HG03442 (cell line): ENCODE data around the gene LIN9.
"Not testable (repeated sequence)": the region's sequence is repeated elsewhere in the genome, so short reads cannot be mapped to it uniquely, and the experiment has no call there.

Experiments used
- ATAC-seq: cut with Tn5 transposase; IDR thresholded peaks from one replicate; pipeline ENCODE4 v1.9.1; 2021; ENCODE audit warnings: mild to moderate bottlenecking, moderate library complexity; ENCODE audit not compliant: unreplicated experiment

Gene LIN9

DNA sequence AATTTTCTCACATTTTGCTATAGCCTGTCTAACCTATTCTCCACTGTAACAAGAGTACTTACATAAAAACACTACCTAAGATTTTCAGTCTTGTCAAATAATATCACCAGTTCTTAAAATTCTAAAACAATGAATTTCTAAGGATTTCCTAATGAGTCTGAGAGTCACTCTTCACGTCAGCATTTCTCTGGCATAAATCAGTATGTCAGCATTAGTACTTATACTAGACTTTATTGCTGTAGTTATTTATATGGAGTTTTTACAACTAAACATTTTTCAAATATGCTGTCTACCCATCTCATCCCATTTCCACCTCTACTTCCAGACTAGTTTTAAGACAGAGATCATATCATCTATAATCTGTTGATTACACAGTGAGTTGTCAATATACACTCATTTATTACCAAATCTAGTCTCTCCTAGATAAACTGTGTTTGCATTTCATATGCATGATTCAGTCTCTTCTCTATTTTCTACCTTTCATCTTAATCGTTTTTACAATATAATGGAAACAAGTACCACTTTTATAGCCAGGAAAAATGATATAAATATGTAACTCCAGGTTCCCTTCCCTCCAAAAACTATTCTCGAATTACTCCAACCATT is 32.8 kb downstream of the LIN9 start:
- ATAC-seq, result no peak

DNA sequence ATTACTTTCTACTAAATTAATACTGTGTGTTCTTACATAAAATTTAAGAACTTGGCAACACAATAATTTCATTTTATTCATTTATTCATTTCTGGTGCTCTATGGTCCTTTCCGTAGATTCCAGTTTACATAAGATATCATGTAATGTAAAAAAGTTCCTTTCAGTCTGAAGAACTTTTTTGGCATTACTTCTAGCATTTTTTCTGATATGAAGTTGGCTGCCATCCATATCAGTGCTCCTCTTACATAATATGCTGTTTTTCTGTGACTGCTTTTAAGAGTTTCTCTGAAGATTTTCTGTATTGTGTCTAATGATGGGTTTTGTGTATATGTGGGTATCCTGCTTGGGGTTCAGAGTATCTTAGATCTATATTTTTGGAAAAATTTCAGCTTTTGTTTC is 34.8 kb downstream of the LIN9 start:
- no peak for ATAC-seq

DNA sequence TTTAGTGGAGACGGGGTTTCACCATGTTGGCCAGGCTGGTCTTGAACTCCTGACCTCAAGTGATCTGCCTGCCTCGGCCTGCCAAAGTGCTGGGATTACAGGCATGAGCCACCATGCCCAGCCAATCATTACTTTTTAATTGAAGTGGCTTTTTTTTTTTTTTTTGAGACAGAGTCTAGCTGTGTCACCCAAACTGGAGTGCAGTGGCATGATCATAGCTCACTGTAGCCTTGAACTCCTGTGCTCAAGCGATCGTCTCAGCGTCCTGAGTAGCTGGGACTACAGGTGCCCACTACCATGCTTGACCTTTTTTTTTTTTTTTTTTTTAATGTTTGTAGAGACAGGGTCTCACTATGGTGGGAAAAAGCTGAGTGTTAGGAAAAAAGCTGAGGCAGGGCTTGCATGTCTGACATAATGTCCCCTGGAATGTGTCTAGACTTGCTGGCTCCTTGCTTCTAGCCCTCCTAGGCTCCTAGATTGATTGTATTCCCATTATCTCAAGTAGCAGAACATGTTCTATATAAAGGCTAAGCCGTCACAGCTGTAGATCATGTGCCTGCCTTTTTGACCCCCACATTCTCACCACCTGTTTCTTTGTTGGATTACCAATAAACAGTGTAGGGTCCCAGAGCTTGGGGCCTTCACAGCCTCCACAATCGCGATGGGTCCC is 36.6 kb downstream of the LIN9 start:
- ATAC-seq, result not testable (repeated sequence)

- ATAC-seq, result no peak
Observed at GRCh38 chr1:226268421-226269124, 40.4 kb downstream of the LIN9 start.

- no peak for ATAC-seq
Observed at GRCh38 chr1:226261818-226262217, 47.1 kb downstream of the LIN9 start.

DNA sequence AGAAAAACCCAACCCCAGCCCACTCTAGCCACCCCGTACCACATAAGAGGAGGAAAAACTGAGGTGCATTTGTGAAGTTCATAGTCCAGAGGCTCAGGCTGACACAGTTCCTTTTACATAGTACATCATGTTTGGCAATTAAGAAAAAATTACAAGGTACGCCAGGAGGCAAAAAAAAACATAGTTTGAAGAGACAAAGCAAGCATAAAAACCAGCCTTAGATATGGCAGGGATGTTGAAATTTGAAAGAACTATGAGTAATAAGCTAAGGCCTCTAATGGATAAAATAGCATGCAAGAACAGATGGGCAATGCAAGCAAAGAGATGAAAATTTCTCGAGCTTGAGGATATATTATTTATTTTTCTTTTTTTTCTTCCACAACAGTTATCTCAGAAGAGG is 53.6 kb downstream of the LIN9 start:
- ATAC-seq, result no peak

- no peak for ATAC-seq
Observed at GRCh38 chr1:226253933-226254332, 55.0 kb downstream of the LIN9 start.

DNA sequence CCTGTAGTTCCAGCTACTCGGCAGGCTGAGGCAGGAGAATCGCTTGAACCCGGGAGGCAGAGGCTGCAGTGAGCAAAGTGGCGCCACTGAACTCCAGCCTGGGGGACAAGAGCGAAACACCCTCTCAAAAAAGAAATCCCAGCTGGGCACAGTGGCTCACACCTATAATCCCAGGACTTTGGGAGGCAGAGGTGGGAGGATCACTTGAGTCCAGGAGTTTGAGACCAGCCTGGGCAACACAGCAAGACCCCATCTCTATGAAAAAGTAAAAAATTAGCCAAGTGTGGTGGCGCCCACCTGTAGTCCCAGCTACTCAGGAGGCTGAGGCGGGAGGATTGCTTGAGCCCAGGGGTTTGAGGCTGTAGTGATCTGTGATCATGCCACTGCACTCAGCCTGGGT is 56.1 kb downstream of the LIN9 start:
- ATAC-seq, result not testable (repeated sequence)

GRCh38 chr1:226250511-226250910 is 58.5 kb downstream of the LIN9 start:
- ATAC-seq, result no peak

DNA sequence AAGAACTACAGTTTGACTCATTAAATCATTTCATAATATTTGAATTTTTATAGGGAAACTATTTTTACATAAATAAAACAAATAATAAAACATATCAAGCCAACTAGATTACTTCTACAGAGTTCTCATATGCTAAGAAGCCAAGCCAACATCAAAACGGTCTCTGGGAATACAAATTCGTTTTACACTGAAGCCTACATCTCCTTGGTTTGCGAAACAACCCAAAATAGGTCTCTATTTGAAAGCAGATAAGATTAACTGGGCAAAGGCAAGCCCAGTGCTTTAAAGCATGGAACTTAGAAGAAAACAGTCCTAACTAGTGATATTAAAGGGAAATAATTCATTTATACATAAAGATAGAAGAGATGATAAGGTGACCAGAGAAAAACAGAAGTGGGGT is 60.2 kb downstream of the LIN9 start:
- no peak for ATAC-seq

GRCh38 chr1:226248091-226248490 is 60.9 kb downstream of the LIN9 start:
- no peak for ATAC-seq

DNA sequence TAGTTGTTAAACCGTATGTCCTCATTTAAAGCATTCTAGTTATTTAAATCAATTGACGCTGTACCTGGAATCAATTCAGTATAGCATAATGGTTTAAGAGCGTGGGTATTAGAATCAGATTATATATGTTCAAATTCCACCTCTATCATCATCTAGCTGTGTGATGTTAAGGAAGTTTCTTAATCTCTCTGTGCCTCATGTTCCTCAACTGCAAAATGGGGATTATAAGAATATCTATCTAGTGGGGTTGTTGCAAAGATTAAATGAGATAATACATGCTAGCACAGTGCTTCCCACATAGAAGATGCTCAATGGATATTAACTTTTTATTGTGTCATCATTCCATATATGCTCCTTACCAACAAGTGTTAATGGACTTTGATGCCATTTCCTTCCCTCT is 69.5 kb downstream of the LIN9 start:
- ATAC-seq, result no peak

GRCh38 chr1:226236826-226237225 is 72.1 kb downstream of the LIN9 start:
- ATAC-seq, result no peak

GRCh38 chr1:226233806-226234205 is 75.2 kb downstream of the LIN9 start:
- ATAC-seq, result no peak

- no peak for ATAC-seq
Observed at GRCh38 chr1:226233293-226233692, 75.7 kb downstream of the LIN9 start.

- no peak for ATAC-seq
Observed at GRCh38 chr1:226226601-226227000, 82.4 kb downstream of the LIN9 start.

GRCh38 chr1:226223786-226224244 is 85.1 kb downstream of the LIN9 start:
- peak; percentile 67 for ATAC-seq

GRCh38 chr1:226223157-226223785 is 85.7 kb downstream of the LIN9 start, which contains the start of gene MIXL1:
Gene MIXL1, plus strand, starts transcription at chr1:226223664. Its CDS starts 18 bp downstream, at chr1:226223682.
- peak; percentile 31 for ATAC-seq

DNA sequence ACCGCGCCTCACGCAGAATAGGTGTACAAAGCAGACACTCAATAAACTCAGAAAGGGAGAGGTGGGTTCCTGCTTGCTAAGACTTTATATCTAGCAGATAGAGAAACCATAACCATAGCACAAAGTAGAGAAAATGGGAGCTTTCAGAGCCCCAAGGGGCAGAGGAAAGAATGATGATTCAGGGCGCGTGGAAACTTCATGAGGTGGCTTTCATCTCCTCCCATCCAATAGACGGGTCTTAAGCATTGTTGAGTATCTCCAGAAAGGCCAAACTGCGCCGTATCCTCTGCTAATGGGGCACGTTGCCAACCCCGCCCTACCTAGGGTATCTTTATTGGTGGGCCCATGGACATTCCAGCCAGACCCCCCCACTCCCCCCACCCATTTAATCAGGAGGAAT is 86.3 kb downstream of the LIN9 start:
- no peak for ATAC-seq

- ATAC-seq, result no peak
Observed at GRCh38 chr1:226220473-226221189, 88.3 kb downstream of the LIN9 start.

GRCh38 chr1:226217273-226217672 is 91.7 kb downstream of the LIN9 start:
- ATAC-seq, result no peak
